Measurements from ENCODE around the gene TXNDC2.

TXNDC2 gene

GRCh38 chr18:9861157-9861556 is 24.6 kb upstream of the TXNDC2 start:
- Histone ChIP-seq H3K9me3 (replicated peaks in 1 of 2; ENCODE audit: control insufficient read depth in 2 of 2, insufficient read depth in 1 of 2, low read depth in 1 of 2, low read length in 2 of 2) (peaks cover 5 to 13% of the 10 kb centered on the region in 2 donors), H3K4me2 (ENCODE audit: insufficient read depth, low read length, poor library complexity, severe bottlenecking) (no peak overlapping the region), H3K79me1 (ENCODE audit: low read depth, low read length) (no peaks in the 10 kb centered on the region), H2BK15ac (ENCODE audit: low read length) (no peak overlapping the region), H3K4me3 (ENCODE audit: low read length in 2 of 2) (no peak overlapping the region), H2AK5ac (ENCODE audit: low read depth, low read length) (no peak overlapping the region), H3K18ac (ENCODE audit: low read length) (no peak overlapping the region), H2AFZ (ENCODE audit: low read length) (no peak overlapping the region), H3K36me3 (replicated peaks in 1 of 2; ENCODE audit: control insufficient read depth in 2 of 2, insufficient read depth in 2 of 2, low read length in 2 of 2) (peaks cover 0 to 10% of the 10 kb centered on the region in 2 donors), H4K91ac (ENCODE audit: low read depth, low read length, poor library complexity) (no peak overlapping the region), H3K9ac (ENCODE audit: low read depth, low read length, poor library complexity) (no peak overlapping the region), H3K4ac (ENCODE audit: low read length) (no peak overlapping the region), H3K27me3 (ENCODE audit: control insufficient read depth in 3 of 3, insufficient read depth in 3 of 3, low read depth in 1 of 3, low read length in 3 of 3) (no peaks in the 10 kb centered on the region), H3K4me1 (ENCODE audit: control insufficient read depth in 2 of 2, insufficient read depth in 1 of 2, low read depth in 1 of 2, low read length in 2 of 2) (peaks cover 2 to 11% of the 10 kb centered on the region in 2 donors), H2BK5ac (ENCODE audit: low read length) (no peak overlapping the region), H3K14ac (ENCODE audit: low read length) (no peak overlapping the region), H4K8ac (ENCODE audit: low read depth, low read length) (no peak overlapping the region), H3K27ac (replicated peaks; ENCODE audit: low read length) (no peak overlapping the region), H2BK12ac (ENCODE audit: low read length) (no peak overlapping the region), H2BK120ac (ENCODE audit: low read depth, low read length) (no peak overlapping the region), H3K23ac (ENCODE audit: low read depth, low read length, poor library complexity) (no peak overlapping the region)
- no peak for DNase-seq (ENCODE audit: low spot score)

GRCh38 chr18:9861933-9862332 is 23.8 kb upstream of the TXNDC2 start:
- H3K4me2 ChIP-seq (ENCODE audit: insufficient read depth, low read length, poor library complexity, severe bottlenecking), result no peak overlapping the region
- no peaks in the 10 kb centered on the region for H3K79me1 ChIP-seq (ENCODE audit: low read depth, low read length)
- WGBS, 2 donors (ENCODE audit: extremely low coverage in 2 of 2, insufficient read length in 2 of 2, insufficient replicate concordance in 1 of 2), result no CpG with 5 or more reads among the region's 4 CpGs
- no peak overlapping the region for H2BK12ac ChIP-seq (ENCODE audit: low read length)
- peaks cover 6 to 14% of the 10 kb centered on the region in 2 donors for H3K9me3 ChIP-seq (replicated peaks in 1 of 2; ENCODE audit: control insufficient read depth in 2 of 2, insufficient read depth in 1 of 2, low read depth in 1 of 2, low read length in 2 of 2)
- H2AK5ac ChIP-seq (ENCODE audit: low read depth, low read length), result no peak overlapping the region
- H3K23ac ChIP-seq (ENCODE audit: low read depth, low read length, poor library complexity), result no peak overlapping the region
- no peaks in the 10 kb centered on the region for H3K27me3 ChIP-seq (ENCODE audit: control insufficient read depth in 3 of 3, insufficient read depth in 3 of 3, low read depth in 1 of 3, low read length in 3 of 3)
- H2AFZ ChIP-seq (ENCODE audit: low read length), result no peak overlapping the region
- no peak overlapping the region for H4K91ac ChIP-seq (ENCODE audit: low read depth, low read length, poor library complexity)
- no peak overlapping the region for H2BK15ac ChIP-seq (ENCODE audit: low read length)
- H3K18ac ChIP-seq (ENCODE audit: low read length), result no peak overlapping the region
- H3K14ac ChIP-seq (ENCODE audit: low read length), result no peak overlapping the region
- H4K8ac ChIP-seq (ENCODE audit: low read depth, low read length), result no peak overlapping the region
- H2BK120ac ChIP-seq (ENCODE audit: low read depth, low read length), result no peak overlapping the region
- DNase-seq (ENCODE audit: low spot score), result no peak
- no peak overlapping the region for H3K9ac ChIP-seq (ENCODE audit: low read depth, low read length, poor library complexity)
- H3K4me1 ChIP-seq (ENCODE audit: control insufficient read depth in 2 of 2, insufficient read depth in 1 of 2, low read depth in 1 of 2, low read length in 2 of 2), result peaks cover 2 to 11% of the 10 kb centered on the region in 2 donors
- no peak overlapping the region for H3K4ac ChIP-seq (ENCODE audit: low read length)
- H3K27ac ChIP-seq (replicated peaks; ENCODE audit: low read length), result no peak overlapping the region
- no peak overlapping the region for H2BK5ac ChIP-seq (ENCODE audit: low read length)
- no peak overlapping the region for H3K4me3 ChIP-seq (ENCODE audit: low read length in 2 of 2)
- peaks cover 0 to 10% of the 10 kb centered on the region in 2 donors for H3K36me3 ChIP-seq (replicated peaks in 1 of 2; ENCODE audit: control insufficient read depth in 2 of 2, insufficient read depth in 2 of 2, low read length in 2 of 2)

- Histone ChIP-seq H2BK5ac (ENCODE audit: low read length) (no peak overlapping the region), H3K36me3 (replicated peaks in 1 of 2; ENCODE audit: control insufficient read depth in 2 of 2, insufficient read depth in 2 of 2, low read length in 2 of 2) (peaks cover 0 to 10% of the 10 kb centered on the region in 2 donors), H3K27ac (replicated peaks; ENCODE audit: low read length) (no peak overlapping the region), H3K4ac (ENCODE audit: low read length) (no peak overlapping the region), H3K4me2 (ENCODE audit: insufficient read depth, low read length, poor library complexity, severe bottlenecking) (no peak overlapping the region), H3K14ac (ENCODE audit: low read length) (no peak overlapping the region), H4K8ac (ENCODE audit: low read depth, low read length) (no peak overlapping the region), H4K91ac (ENCODE audit: low read depth, low read length, poor library complexity) (no peak overlapping the region), H3K18ac (ENCODE audit: low read length) (no peak overlapping the region), H2BK12ac (ENCODE audit: low read length) (no peak overlapping the region), H2BK15ac (ENCODE audit: low read length) (no peak overlapping the region), H3K27me3 (ENCODE audit: control insufficient read depth in 3 of 3, insufficient read depth in 3 of 3, low read depth in 1 of 3, low read length in 3 of 3) (no peaks in the 10 kb centered on the region), H3K4me1 (ENCODE audit: control insufficient read depth in 2 of 2, insufficient read depth in 1 of 2, low read depth in 1 of 2, low read length in 2 of 2) (peaks cover 2 to 11% of the 10 kb centered on the region in 2 donors), H3K79me1 (ENCODE audit: low read depth, low read length) (no peaks in the 10 kb centered on the region), H3K9ac (ENCODE audit: low read depth, low read length, poor library complexity) (no peak overlapping the region), H3K9me3 (replicated peaks in 1 of 2; ENCODE audit: control insufficient read depth in 2 of 2, insufficient read depth in 1 of 2, low read depth in 1 of 2, low read length in 2 of 2) (peaks cover 6 to 18% of the 10 kb centered on the region in 2 donors), H2AK5ac (ENCODE audit: low read depth, low read length) (no peak overlapping the region), H2AFZ (ENCODE audit: low read length) (no peak overlapping the region), H3K4me3 (ENCODE audit: low read length in 2 of 2) (no peak overlapping the region), H3K23ac (ENCODE audit: low read depth, low read length, poor library complexity) (no peak overlapping the region), H2BK120ac (ENCODE audit: low read depth, low read length) (no peak overlapping the region)
- no CpG with 5 or more reads among the region's 3 CpGs for WGBS, 2 donors (ENCODE audit: extremely low coverage in 2 of 2, insufficient read length in 2 of 2, insufficient replicate concordance in 1 of 2)
- DNase-seq (ENCODE audit: low spot score), result no peak
These were observed 23.1 kb upstream of the TXNDC2 start for GRCh38 chr18:9862686-9863085.

- H2BK15ac ChIP-seq (ENCODE audit: low read length), result no peak overlapping the region
- H3K79me1 ChIP-seq (ENCODE audit: low read depth, low read length), result no peaks in the 10 kb centered on the region
- H2AK5ac ChIP-seq (ENCODE audit: low read depth, low read length), result no peak overlapping the region
- H4K8ac ChIP-seq (ENCODE audit: low read depth, low read length), result no peak overlapping the region
- no peak overlapping the region for H2AFZ ChIP-seq (ENCODE audit: low read length)
- H3K36me3 ChIP-seq (replicated peaks in 1 of 2; ENCODE audit: control insufficient read depth in 2 of 2, insufficient read depth in 2 of 2, low read length in 2 of 2), result peaks cover 0 to 10% of the 10 kb centered on the region in 2 donors
- H3K23ac ChIP-seq (ENCODE audit: low read depth, low read length, poor library complexity), result no peak overlapping the region
- H2BK120ac ChIP-seq (ENCODE audit: low read depth, low read length), result no peak overlapping the region
- H3K9me3 ChIP-seq (replicated peaks in 1 of 2; ENCODE audit: control insufficient read depth in 2 of 2, insufficient read depth in 1 of 2, low read depth in 1 of 2, low read length in 2 of 2), result peaks cover 6 to 18% of the 10 kb centered on the region in 2 donors
- H3K27ac ChIP-seq (replicated peaks; ENCODE audit: low read length), result no peak overlapping the region
- H3K18ac ChIP-seq (ENCODE audit: low read length), result no peak overlapping the region
- DNase-seq (ENCODE audit: low spot score), result no peak
- no peak overlapping the region for H3K14ac ChIP-seq (ENCODE audit: low read length)
- H3K4me1 ChIP-seq (ENCODE audit: control insufficient read depth in 2 of 2, insufficient read depth in 1 of 2, low read depth in 1 of 2, low read length in 2 of 2), result peaks cover 2 to 11% of the 10 kb centered on the region in 2 donors
- no peak overlapping the region for H3K4me3 ChIP-seq (ENCODE audit: low read length in 2 of 2)
- no peak overlapping the region for H2BK5ac ChIP-seq (ENCODE audit: low read length)
- no peak overlapping the region for H3K4me2 ChIP-seq (ENCODE audit: insufficient read depth, low read length, poor library complexity, severe bottlenecking)
- H3K4ac ChIP-seq (ENCODE audit: low read length), result no peak overlapping the region
- H3K9ac ChIP-seq (ENCODE audit: low read depth, low read length, poor library complexity), result no peak overlapping the region
- no peak overlapping the region for H2BK12ac ChIP-seq (ENCODE audit: low read length)
- no CpG with 5 or more reads among the region's 2 CpGs for WGBS, 2 donors (ENCODE audit: extremely low coverage in 2 of 2, insufficient read length in 2 of 2, insufficient replicate concordance in 1 of 2)
- H4K91ac ChIP-seq (ENCODE audit: low read depth, low read length, poor library complexity), result no peak overlapping the region
- no peaks in the 10 kb centered on the region for H3K27me3 ChIP-seq (ENCODE audit: control insufficient read depth in 3 of 3, insufficient read depth in 3 of 3, low read depth in 1 of 3, low read length in 3 of 3)
These were observed 22.5 kb upstream of the TXNDC2 start for GRCh38 chr18:9863282-9863681.

Data from neuronal stem cell (in vitro differentiated cells).